MM.1S (cell line): ENCODE data around the gene ISCU.

Source experiments
- DNase-seq: peaks from one replicate; pipeline ENCODE4 v3.0.0-alpha.2; 2015
- H2AFZ ChIP-seq: fragments of 300-600 bp; sonication (generic); 2 replicates; pipeline ENCODE4 v1.6.0; 2016; ENCODE audit warnings: antibody characterized with exemption, low read length
- H3F3A ChIP-seq: fragments of 300-600 bp; sonication (generic); 2 replicates; pipeline ENCODE4 v1.6.1; 2016; ENCODE audit warnings: mild to moderate bottlenecking, antibody characterized with exemption, low read length, moderate library complexity, mixed read lengths; ENCODE audit not compliant: insufficient read depth
- H3K27ac ChIP-seq: fragments of 300-600 bp; sonication (generic); 2 replicates; pipeline ENCODE4 v1.5.1; 2016; ENCODE audit warnings: mild to moderate bottlenecking, low read length
- H3K27me3 ChIP-seq: fragments of 300-600 bp; sonication (generic); replicated peaks from 2 replicates; pipeline ENCODE4 v1.6.0; 2016; ENCODE audit warnings: low read length; ENCODE audit not compliant: insufficient read depth
- H3K36me3 ChIP-seq: fragments of 300-600 bp; sonication (generic); replicated peaks from 2 replicates; pipeline ENCODE4 v1.6.1; 2016; ENCODE audit warnings: mild to moderate bottlenecking, low read length, mixed read lengths; ENCODE audit not compliant: insufficient read depth
- H3K4me1 ChIP-seq: fragments of 300-600 bp; sonication (generic); 2 replicates; pipeline ENCODE4 v1.6.1; 2016; ENCODE audit warnings: low read length, mixed read lengths
- H3K4me2 ChIP-seq: fragments of 300-600 bp; sonication (generic); 2 replicates; pipeline ENCODE4 v1.6.0; 2016; ENCODE audit warnings: low read depth, low read length
- H3K4me3 ChIP-seq: fragments of 300-600 bp; sonication (generic); 2 replicates; pipeline ENCODE4 v1.5.1; 2016; ENCODE audit warnings: low read length, mixed read lengths
- H3K79me2 ChIP-seq: fragments of 300-600 bp; sonication (generic); 2 replicates; pipeline ENCODE4 v1.6.1; 2016; ENCODE audit warnings: mixed run types, low read length, mixed read lengths
- H3K9ac ChIP-seq: fragments of 300-600 bp; sonication (generic); 2 replicates; pipeline ENCODE4 v1.6.1; 2016; ENCODE audit warnings: low read length, mixed read lengths
- H3K9me2 ChIP-seq: fragments of 300-600 bp; sonication (generic); replicated peaks from 2 replicates; pipeline ENCODE4 v1.6.1; 2016; ENCODE audit warnings: mild to moderate bottlenecking, low read length, mixed read lengths; ENCODE audit not compliant: insufficient read depth
- H3K9me3 ChIP-seq: fragments of 300-600 bp; sonication (generic); replicated peaks from 2 replicates; pipeline ENCODE4 v1.6.1; 2016; ENCODE audit warnings: mild to moderate bottlenecking, low read length, mixed read lengths; ENCODE audit not compliant: insufficient read depth
- H4K20me1 ChIP-seq: fragments of 300-600 bp; sonication (generic); 2 replicates; pipeline ENCODE4 v1.6.1; 2016; ENCODE audit warnings: mild to moderate bottlenecking, low read length, moderate library complexity, mixed read lengths; ENCODE audit not compliant: insufficient read depth
- EZH2 ChIP-seq: fragments of 300-600 bp; sonication (generic); optimal IDR thresholded peaks from 2 replicates; pipeline ENCODE3; 2017; ENCODE audit warnings: low read depth, mild to moderate bottlenecking, antibody characterized with exemption, low read length, mixed read lengths
- EZH2phosphoT487 ChIP-seq: fragments of 300-600 bp; sonication (generic); IDR thresholded peaks from 2 replicates; pipeline ENCODE4 v1.6.1; 2018; ENCODE audit warnings: antibody characterized with exemption, low read length
- TF ChIP-seq, protein P1 (sequence below): fragments of 300-600 bp; sonication (generic); IDR thresholded peaks from 2 replicates; pipeline ENCODE4 v1.5.1; 2016; ENCODE audit warnings: antibody characterized with exemption, low read length, mixed read lengths

Gene ISCU

DNA sequence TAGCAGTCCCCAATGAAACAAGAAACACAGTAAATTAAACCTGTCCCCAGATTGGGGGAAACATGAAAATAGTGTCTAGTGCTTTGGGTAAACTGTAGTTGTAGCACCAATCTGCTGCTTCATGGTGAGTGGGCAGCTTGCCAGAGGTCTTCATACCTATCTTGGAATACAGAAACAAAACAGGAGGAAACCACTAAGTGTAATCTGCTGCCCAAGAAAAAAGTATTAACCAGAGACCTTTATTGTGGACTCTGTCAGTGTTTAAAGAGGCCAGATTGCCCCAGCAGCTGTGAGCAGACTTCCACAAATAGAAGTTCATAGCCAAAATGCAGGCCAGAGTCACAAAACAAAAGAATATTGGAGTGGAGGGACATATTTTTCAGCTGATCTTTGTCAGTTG is 2.3 kb downstream of the ISCU start:
- Histone ChIP-seq H3K27me3 (no peaks in the 10 kb centered on the region), H3K79me2 (peaks cover 59% of the 10 kb centered on the region), H3K4me1 (peaks cover 58% of the 10 kb centered on the region), H3K4me2 (peak overlapping the region; percentile 89), H3K9ac (peak overlapping the region; percentile 94), H3K27ac (peak overlapping the region; percentile 100), H2AFZ (no peak overlapping the region), H4K20me1 (no peaks in the 10 kb centered on the region), H3K9me3 (no peaks in the 10 kb centered on the region), H3K4me3 (no peak overlapping the region), H3F3A (peaks cover 82% of the 10 kb centered on the region), H3K9me2 (no peaks in the 10 kb centered on the region), H3K36me3 (no peaks in the 10 kb centered on the region; the same call in 1 of the 2 replicates)
- TF ChIP-seq EZH2phosphoT487 (no peak), EZH2 (no peak)
- TF ChIP-seq, protein P1, sequence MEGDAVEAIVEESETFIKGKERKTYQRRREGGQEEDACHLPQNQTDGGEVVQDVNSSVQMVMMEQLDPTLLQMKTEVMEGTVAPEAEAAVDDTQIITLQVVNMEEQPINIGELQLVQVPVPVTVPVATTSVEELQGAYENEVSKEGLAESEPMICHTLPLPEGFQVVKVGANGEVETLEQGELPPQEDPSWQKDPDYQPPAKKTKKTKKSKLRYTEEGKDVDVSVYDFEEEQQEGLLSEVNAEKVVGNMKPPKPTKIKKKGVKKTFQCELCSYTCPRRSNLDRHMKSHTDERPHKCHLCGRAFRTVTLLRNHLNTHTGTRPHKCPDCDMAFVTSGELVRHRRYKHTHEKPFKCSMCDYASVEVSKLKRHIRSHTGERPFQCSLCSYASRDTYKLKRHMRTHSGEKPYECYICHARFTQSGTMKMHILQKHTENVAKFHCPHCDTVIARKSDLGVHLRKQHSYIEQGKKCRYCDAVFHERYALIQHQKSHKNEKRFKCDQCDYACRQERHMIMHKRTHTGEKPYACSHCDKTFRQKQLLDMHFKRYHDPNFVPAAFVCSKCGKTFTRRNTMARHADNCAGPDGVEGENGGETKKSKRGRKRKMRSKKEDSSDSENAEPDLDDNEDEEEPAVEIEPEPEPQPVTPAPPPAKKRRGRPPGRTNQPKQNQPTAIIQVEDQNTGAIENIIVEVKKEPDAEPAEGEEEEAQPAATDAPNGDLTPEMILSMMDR, result no peak
- DNase-seq, result peak; percentile 37

DNA sequence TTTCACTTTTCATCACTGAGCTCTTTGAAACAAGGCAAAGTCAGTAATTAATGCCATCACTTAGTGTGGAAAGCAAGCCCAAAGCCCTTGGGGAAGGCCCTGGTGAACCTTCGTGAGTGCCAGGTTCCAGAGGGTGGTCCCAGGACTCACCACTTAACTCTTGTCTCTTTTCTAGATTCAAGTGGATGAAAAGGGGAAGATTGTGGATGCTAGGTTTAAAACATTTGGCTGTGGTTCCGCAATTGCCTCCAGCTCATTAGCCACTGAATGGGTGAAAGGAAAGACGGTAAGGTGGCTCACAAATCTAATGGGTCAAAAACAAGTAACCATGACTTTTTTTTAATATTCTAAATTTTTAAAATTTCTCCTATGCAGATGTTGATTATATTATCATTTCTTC is 2.8 kb downstream of the ISCU start:
- Histone ChIP-seq H3K27me3 (no peaks in the 10 kb centered on the region), H2AFZ (no peak overlapping the region), H3K9me3 (no peaks in the 10 kb centered on the region), H3K9me2 (no peaks in the 10 kb centered on the region), H3F3A (peaks cover 82% of the 10 kb centered on the region), H3K9ac (peak overlapping the region; percentile 94), H3K79me2 (peaks cover 56% of the 10 kb centered on the region), H3K4me1 (peaks cover 62% of the 10 kb centered on the region), H3K27ac (peak overlapping the region; percentile 100), H3K4me3 (no peak overlapping the region), H3K4me2 (peak overlapping the region; percentile 89; the same call in 1 of the 2 replicates), H4K20me1 (no peaks in the 10 kb centered on the region), H3K36me3 (no peaks in the 10 kb centered on the region; the same call in 1 of the 2 replicates)
- no peak for DNase-seq
- TF ChIP-seq, protein P1, result no peak
- TF ChIP-seq EZH2, result no peak
- no peak for TF ChIP-seq EZH2phosphoT487

- TF ChIP-seq, protein P1, result no peak
- TF ChIP-seq EZH2 (no peak), EZH2phosphoT487 (no peak)
- no peaks in the 10 kb centered on the region for H3K27me3 ChIP-seq
- peak overlapping the region; percentile 100 for H3K27ac ChIP-seq
- H2AFZ ChIP-seq, result no peak overlapping the region
- H3K4me2 ChIP-seq, result peak overlapping the region; percentile 24
- peak; percentile 93 for DNase-seq
- peaks cover 53% of the 10 kb centered on the region for H3K79me2 ChIP-seq
- no peaks in the 10 kb centered on the region; the same call in 1 of the 2 replicates for H3K36me3 ChIP-seq
- no peaks in the 10 kb centered on the region for H3K9me2 ChIP-seq
- H4K20me1 ChIP-seq, result no peaks in the 10 kb centered on the region
- H3K9me3 ChIP-seq, result no peaks in the 10 kb centered on the region
- peak overlapping the region; percentile 94 for H3K9ac ChIP-seq
- H3K4me1 ChIP-seq, result peaks cover 70% of the 10 kb centered on the region
- no peak overlapping the region for H3K4me3 ChIP-seq
- peaks cover 87% of the 10 kb centered on the region for H3F3A ChIP-seq
Measured at GRCh38 chr12:108565976-108566375, 3.6 kb downstream of the ISCU start.
